GM12892 (cell line): Measurements from ENCODE around the gene DTL.

Experiments
- POLR2AphosphoS5 ChIP-seq: IDR thresholded peaks from 2 replicates; pipeline ENCODE4 v1.6.1; 2011; ENCODE audit warnings: low read depth, low read length, control low read depth
- TAF1 ChIP-seq: IDR thresholded peaks from 2 replicates; pipeline ENCODE4 v1.6.1; 2011; ENCODE audit warnings: low read depth, mild to moderate bottlenecking, control low read depth, low read length, borderline replicate concordance

DNA sequence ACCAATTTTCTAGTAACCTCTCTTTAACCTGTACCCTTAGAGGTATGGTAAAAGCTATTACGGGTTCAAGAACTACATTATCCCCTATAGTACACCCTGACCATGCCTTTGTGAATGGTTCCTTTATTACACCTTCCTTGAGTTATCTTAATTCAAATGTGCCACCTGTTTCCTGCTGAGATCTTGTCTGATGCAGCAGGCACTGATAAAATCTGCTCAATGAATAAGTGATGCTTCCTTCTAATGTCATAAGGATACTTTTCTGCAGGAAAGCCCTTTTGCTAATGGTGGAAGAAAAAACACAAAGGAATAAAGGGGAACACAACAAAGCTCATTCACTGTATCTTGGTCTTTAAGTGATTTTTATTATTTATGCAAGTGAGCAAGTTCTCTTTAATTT lies 26.0 kb upstream of the DTL start:
- no peak for TF ChIP-seq POLR2AphosphoS5
- TF ChIP-seq TAF1: no peak
